IMR-90 (cell line): ENCODE results near the gene WDFY2. TPM values are rescaled to one million over a fixed set of nuclear protein-coding genes. Genes with fewer than 3 reads are reported as not detected.

ENCODE experiments used
- ATAC-seq: fragments of 200-7000 bp; cut with Tn5 transposase; 2 replicates; pipeline ENCODE4 v1.9.1; 2020; ENCODE audit warnings: low read depth, mild to moderate bottlenecking, moderate library complexity
- BruUV-seq: library from RNA; stranded (reverse); fragments of 400-500 nt; replicated peaks from 2 replicates; lab custom pipeline; 2021; lab: Mats Ljungman, UMichigan
- CTCF ChIA-PET: fragments of 300-600 bp; formaldehyde crosslinking; extraction: SDS; loops from one replicate; lab custom pipeline; 2021; ENCODE audit warnings: antibody characterized with exemption; lab: Yijun Ruan, JAX
- POLR2A ChIA-PET: fragments of 300-600 bp; sonication (Branson Sonifier 250); formaldehyde crosslinking; loops from one replicate; lab custom pipeline; 2022; ENCODE audit warnings: antibody characterized with exemption; ENCODE audit not compliant: unreplicated experiment; lab: Charles Lee
- DNase-seq: peaks from one replicate; pipeline ENCODE4 v3.0.0; 2013
- H2AFZ ChIP-seq: replicated peaks from 2 replicates; pipeline ENCODE3; 2013; ENCODE audit warnings: low read length, mild to moderate bottlenecking; ENCODE audit not compliant: poor library complexity
- H2AK5ac ChIP-seq: 2 replicates; pipeline ENCODE4 v1.6.1; 2013; ENCODE audit warnings: low read depth, low read length, inconsistent platforms
- H2AK9ac ChIP-seq: replicated peaks from 2 replicates; pipeline ENCODE3; 2013; ENCODE audit warnings: mild to moderate bottlenecking, low read depth, low read length, moderate library complexity; ENCODE audit not compliant: poor library complexity
- H2BK120ac ChIP-seq: 2 replicates; pipeline ENCODE4 v1.6.1; 2013; ENCODE audit warnings: low read depth, low read length, inconsistent platforms
- H2BK15ac ChIP-seq: 3 replicates; pipeline ENCODE4 v1.6.1; 2013; ENCODE audit warnings: low read depth, low read length, inconsistent platforms
- H2BK20ac ChIP-seq: 2 replicates; pipeline ENCODE4 v1.6.1; 2013; ENCODE audit warnings: low read depth, mild to moderate bottlenecking, inconsistent platforms, low read length, moderate library complexity
- H2BK5ac ChIP-seq: 2 replicates; pipeline ENCODE4 v1.6.1; 2013; ENCODE audit warnings: mild to moderate bottlenecking, low read depth, low read length, inconsistent platforms; ENCODE audit not compliant: poor library complexity, severe bottlenecking
- H3K14ac ChIP-seq: replicated peaks from 2 replicates; pipeline ENCODE4 v1.6.1; 2013; ENCODE audit warnings: low read depth, low read length, inconsistent platforms
- H3K18ac ChIP-seq: 2 replicates; pipeline ENCODE4 v1.6.1; 2013; ENCODE audit warnings: low read depth, low read length, control low read depth
- H3K23ac ChIP-seq: 2 replicates; pipeline ENCODE4 v1.6.1; 2013; ENCODE audit warnings: low read depth, low read length, inconsistent platforms
- H3K27ac ChIP-seq: 2 replicates; pipeline ENCODE4 v1.5.1; 2013; ENCODE audit warnings: mild to moderate bottlenecking, control low read depth, low read length; ENCODE audit not compliant: insufficient read depth
- H3K27me3 ChIP-seq: 2 replicates; pipeline ENCODE4 v1.6.1; 2013; ENCODE audit warnings: low read length; ENCODE audit not compliant: control insufficient read depth, insufficient read depth
- H3K36me3 ChIP-seq: 2 replicates; pipeline ENCODE4 v1.6.1; 2013; ENCODE audit warnings: low read length, mixed read lengths; ENCODE audit not compliant: control insufficient read depth, insufficient read depth
- H3K4ac ChIP-seq: 2 replicates; pipeline ENCODE4 v1.6.1; 2013; ENCODE audit warnings: low read depth, low read length, inconsistent platforms
- H3K4me1 ChIP-seq: 2 replicates; pipeline ENCODE4 v1.6.1; 2013; ENCODE audit warnings: low read length, mixed read lengths; ENCODE audit not compliant: control insufficient read depth, insufficient read depth
- H3K4me2 ChIP-seq: 2 replicates; pipeline ENCODE4 v1.6.1; 2013; ENCODE audit warnings: low read depth, mild to moderate bottlenecking, control low read depth, low read length, moderate library complexity
- H3K4me3 ChIP-seq: 2 replicates; pipeline ENCODE4 v1.5.1; 2013; ENCODE audit warnings: low read depth, mild to moderate bottlenecking, control low read depth, low read length, moderate library complexity; ENCODE audit not compliant: insufficient read depth
- H3K56ac ChIP-seq: 2 replicates; pipeline ENCODE4 v1.6.1; 2013; ENCODE audit warnings: low read length, inconsistent platforms; ENCODE audit not compliant: insufficient read depth; ENCODE audit errors: extremely low read depth
- H3K79me1 ChIP-seq, 2 experiments: 2 replicates each; pipeline ENCODE4 v1.6.1; 2013; ENCODE audit warnings: low read length in 2 of 2, inconsistent platforms in 1 of 2, low read depth in 1 of 2
- H3K9ac ChIP-seq: 2 replicates; pipeline ENCODE4 v1.6.1; 2013; ENCODE audit warnings: low read depth, low read length, control low read depth
- H3K9me1 ChIP-seq: 2 replicates; pipeline ENCODE4 v1.6.1; 2013; ENCODE audit warnings: low read length, inconsistent platforms; ENCODE audit not compliant: insufficient read depth
- H3K9me3 ChIP-seq: 2 replicates; pipeline ENCODE4 v1.6.1; 2013; ENCODE audit warnings: low read length; ENCODE audit not compliant: control insufficient read depth, insufficient read depth
- H4K20me1 ChIP-seq: 2 replicates; pipeline ENCODE4 v1.6.1; 2013; ENCODE audit warnings: low read length, inconsistent platforms; ENCODE audit not compliant: insufficient read depth
- H4K5ac ChIP-seq: 2 replicates; pipeline ENCODE4 v1.6.1; 2013; ENCODE audit warnings: mild to moderate bottlenecking, low read depth, low read length, control low read depth
- H4K8ac ChIP-seq, 2 experiments: 2 replicates each; pipeline ENCODE4 v1.6.1; 2013; ENCODE audit warnings: low read depth in 2 of 2, low read length in 2 of 2, control low read depth in 1 of 2, inconsistent platforms in 1 of 2
- H4K91ac ChIP-seq: 2 replicates; pipeline ENCODE4 v1.6.1; 2013; ENCODE audit warnings: low read depth, low read length, inconsistent platforms; ENCODE audit not compliant: insufficient read depth
- BHLHE40 ChIP-seq: fragments of 150-350 bp; IDR thresholded peaks from 2 replicates; pipeline ENCODE4 v1.6.1; 2016; ENCODE audit warnings: mild to moderate bottlenecking, low read depth, low read length
- CEBPB ChIP-seq: IDR thresholded peaks from 2 replicates; pipeline ENCODE4 v1.6.1; 2012; ENCODE audit warnings: low read depth, low read length, improper control_type of control experiment
- CHD1 ChIP-seq: IDR thresholded peaks from 2 replicates; pipeline ENCODE4 v1.6.1; 2012; ENCODE audit warnings: low read depth, low read length, improper control_type of control experiment
- CTCF ChIP-seq: conservative IDR thresholded peaks from 2 replicates; pipeline ENCODE4 v1.5.1; 2012; ENCODE audit warnings: mild to moderate bottlenecking, low read depth, low read length, improper control_type of control experiment
- ELK1 ChIP-seq: fragments of 150-350 bp; IDR thresholded peaks from 2 replicates; pipeline ENCODE4 v1.6.1; 2016; ENCODE audit warnings: low read depth, mild to moderate bottlenecking, low read length, moderate library complexity, borderline replicate concordance
- FOS ChIP-seq: fragments of 150-350 bp; IDR thresholded peaks from 2 replicates; pipeline ENCODE4 v1.6.1; 2016; ENCODE audit warnings: low read depth, low read length
- MAFK ChIP-seq: IDR thresholded peaks from 2 replicates; pipeline ENCODE4 v1.6.1; 2012; ENCODE audit warnings: low read depth, low read length, improper control_type of control experiment
- MAZ ChIP-seq: IDR thresholded peaks from 2 replicates; pipeline ENCODE4 v1.6.1; 2012; ENCODE audit warnings: low read depth, mild to moderate bottlenecking, low read length, improper control_type of control experiment, moderate library complexity, borderline replicate concordance
- MXI1 ChIP-seq: IDR thresholded peaks from 2 replicates; pipeline ENCODE4 v1.6.1; 2012; ENCODE audit warnings: low read depth, mild to moderate bottlenecking, low read length, moderate library complexity, borderline replicate concordance
- NFE2L2 ChIP-seq: fragments of 150-350 bp; IDR thresholded peaks from 2 replicates; pipeline ENCODE4 v1.6.1; 2016; ENCODE audit warnings: low read depth, mild to moderate bottlenecking, low read length
- POLR2A ChIP-seq: IDR thresholded peaks from 2 replicates; pipeline ENCODE4 v1.6.1; 2012; ENCODE audit warnings: mild to moderate bottlenecking, low read depth, low read length
- RAD21 ChIP-seq: IDR thresholded peaks from 2 replicates; pipeline ENCODE4 v1.6.1; 2012; ENCODE audit warnings: low read length, improper control_type of control experiment
- RCOR1 ChIP-seq: IDR thresholded peaks from 2 replicates; pipeline ENCODE4 v1.6.1; 2012; ENCODE audit warnings: mild to moderate bottlenecking, low read length, improper control_type of control experiment; ENCODE audit not compliant: insufficient replicate concordance
- RFX5 ChIP-seq: IDR thresholded peaks from 2 replicates; pipeline ENCODE4 v1.8.0; 2012; ENCODE audit warnings: low read depth, mild to moderate bottlenecking, low read length, moderate library complexity
- SMC3 ChIP-seq: fragments of 150-350 bp; IDR thresholded peaks from 2 replicates; pipeline ENCODE4 v1.6.1; 2016; ENCODE audit warnings: low read depth, mild to moderate bottlenecking, antibody characterized with exemption, low read length, moderate library complexity
- USF2 ChIP-seq: fragments of 150-350 bp; IDR thresholded peaks from 2 replicates; pipeline ENCODE4 v1.6.1; 2017; ENCODE audit warnings: mild to moderate bottlenecking, antibody characterized with exemption, low read length, low read depth
- WGBS, 2 experiments: methylation state at CpG; one replicate each; pipeline versions ENCODE4 v1.1.5 to v1.1.7; 2013; ENCODE audit warnings: missing lambda C conversion rate in 2 of 2; ENCODE audit not compliant: insufficient read length in 1 of 2; ENCODE audit errors: extremely low coverage in 2 of 2; 5-methylcytosine and 5-hydroxymethylcytosine counted together
- dilution Hi-C: fragments of 300-500 bp; cut with HindIII; formaldehyde crosslinking; loops from one replicate; pipeline ENCODE4 v1.14.3; 2018; ENCODE audit warnings: low sequenced_read_pairs; ENCODE audit not compliant: unreplicated experiment
- in situ Hi-C: fragments of 300-500 bp; cut with MboI; formaldehyde crosslinking; loops from 3 replicates; pipeline ENCODE4 v1.14.3; 2019; ENCODE audit warnings: low sequenced_read_pairs, inconsistent platforms, mixed read lengths
- intact Hi-C: fragments of 100-400 bp; cut with micrococcal nuclease; formaldehyde crosslinking; loops from 2 replicates; pipeline ENCODE4 v1.10.0; 2022
- polyA plus RNA-seq, 3 experiments: library from polyadenylated mRNA; depleted of rRNA; stranded (reverse); fragments of >200 nt; gene quantifications; 2 replicates each; pipeline ENCODE4 v1.2.3, GENCODE V29; 2012; ENCODE audit warnings: low replicate concordance in 1 of 3
- total RNA-seq: library from RNA; depleted of rRNA; stranded (reverse); fragments of >200 nt; gene quantifications from 2 replicates; pipeline ENCODE4 v1.2.3, GENCODE V29; 2012

WDFY2 gene
- total and polyA plus RNA-seq, 2 of the 4 experiments (the other 2 are of a cell fraction) = 4.3 to 5.4 TPM

GRCh38 chr13:51613535-51613934, 29.3 kb downstream of the WDFY2 start:
- BruUV-seq = no TSS peak
- Histone ChIP-seq H4K91ac (no peak overlapping the region), H4K8ac (no peak overlapping the region), H3K23ac (no peak overlapping the region), H2BK120ac (no peak overlapping the region), H3K4me2 (no peak overlapping the region), H2BK20ac (no peak overlapping the region), H2AK5ac (no peak overlapping the region), H3K9ac (no peak overlapping the region), H2AFZ (no peak overlapping the region), H3K56ac (no peak overlapping the region), H3K4ac (no peak overlapping the region), H3K9me3 (no peaks in the 10 kb centered on the region), H3K79me1 (peaks cover 41 to 64% of the 10 kb centered on the region in 2 experiments), H3K36me3 (no peaks in the 10 kb centered on the region), H3K27ac (no peak overlapping the region), H2AK9ac (no peak overlapping the region), H3K9me1 (peaks cover 10% of the 10 kb centered on the region), H4K20me1 (peaks cover 14% of the 10 kb centered on the region; the same call in 1 of the 2 replicates), H3K4me3 (no peak overlapping the region), H4K5ac (no peak overlapping the region), H3K4me1 (peaks cover 8% of the 10 kb centered on the region), H3K14ac (no peak overlapping the region), H2BK5ac (no peak overlapping the region), H3K18ac (no peak overlapping the region), H2BK15ac (no peak overlapping the region), H3K27me3 (no peaks in the 10 kb centered on the region)
- TF ChIP-seq MAZ (no peak), FOS (no peak), RAD21 (no peak), USF2 (no peak), RFX5 (no peak), CHD1 (no peak), MAFK (no peak), POLR2A (no peak), BHLHE40 (no peak), CEBPB (no peak), CTCF (no peak), RCOR1 (no peak), ELK1 (no peak), SMC3 (no peak), MXI1 (no peak), NFE2L2 (no peak)
- ChIA-PET CTCF (interaction anchor here (1.3 to 1.8 kb wide), 2 partner anchors 12 to 17 kb away, joined by 3 to 5 read pairs; no protein-coding TSS in a partner anchor), POLR2A (no interaction called here)
- dilution Hi-C loops (no loop called here), intact Hi-C loops (no loop called here), in situ Hi-C loops (no loop called here)
- ATAC-seq = no peak
- no peak for DNase-seq
- WGBS, 2 experiments = no CpG with 5 or more reads among the region's 2 CpGs
